SU-DHL-6 (cell line): Measurements from ENCODE around the gene RAB22A.
A peak's percentile ranks its signal among the peaks of the same experiment; 100 is the strongest.

Experiments used
- H2AFZ ChIP-seq: fragments of 200-600 bp; sonication (generic); 2 replicates; pipeline ENCODE4 v1.6.1; 2014; ENCODE audit warnings: low read depth, mild to moderate bottlenecking, moderate library complexity, mixed read lengths, antibody characterized with exemption, low read length; ENCODE audit not compliant: severe bottlenecking
- H3F3A ChIP-seq: fragments of 200-600 bp; shearing (Covaris generic); 2 replicates; pipeline ENCODE4 v1.6.0; 2016; ENCODE audit warnings: antibody characterized with exemption, mild to moderate bottlenecking; ENCODE audit not compliant: insufficient read depth
- H3K27ac ChIP-seq: fragments of 200-600 bp; sonication (generic); 2 replicates; pipeline ENCODE4 v1.5.1; 2016; ENCODE audit warnings: low read depth, mild to moderate bottlenecking, low read length, moderate library complexity, mixed read lengths
- H3K27me3 ChIP-seq: fragments of 200-600 bp; sonication (generic), shearing (Covaris generic); 2 replicates; pipeline ENCODE4 v1.6.0; 2014; ENCODE audit warnings: mild to moderate bottlenecking, low read length
- H3K36me3 ChIP-seq: fragments of 200-600 bp; sonication (generic); 2 replicates; pipeline ENCODE4 v1.6.1; 2014; ENCODE audit warnings: mild to moderate bottlenecking, low read length, mixed read lengths
- H3K4me2 ChIP-seq: fragments of 300-600, 200-600 bp; shearing (Covaris generic), sonication (generic); 2 replicates; pipeline ENCODE4 v1.6.0; 2014; ENCODE audit warnings: low read length, low read depth, mild to moderate bottlenecking; ENCODE audit not compliant: poor library complexity, severe bottlenecking
- H3K4me3 ChIP-seq: fragments of 200-600 bp; sonication (generic); 2 replicates; pipeline ENCODE4 v1.5.1; 2014; ENCODE audit warnings: antibody characterized with exemption, low read length, mild to moderate bottlenecking, mixed read lengths; ENCODE audit not compliant: insufficient read depth, poor library complexity, severe bottlenecking
- H3K79me2 ChIP-seq: fragments of 200-600 bp; sonication (generic); 2 replicates; pipeline ENCODE4 v1.6.1; 2014; ENCODE audit warnings: mild to moderate bottlenecking, low read length, moderate library complexity; ENCODE audit not compliant: insufficient read depth
- H3K9ac ChIP-seq: fragments of 200-600 bp; sonication (generic); 2 replicates; pipeline ENCODE4 v1.7.0; 2014; ENCODE audit warnings: mild to moderate bottlenecking, low read length
- H3K9me2 ChIP-seq: fragments of 200-600 bp; sonication (generic); replicated peaks from 2 replicates; pipeline ENCODE4 v1.6.1; 2014; ENCODE audit warnings: low read length; ENCODE audit not compliant: insufficient read depth
- H3K9me3 ChIP-seq: fragments of 200-600 bp; sonication (generic); 2 replicates; pipeline ENCODE4 v1.6.1; 2014; ENCODE audit warnings: low read length, mixed read lengths; ENCODE audit not compliant: insufficient read depth
- H4K20me1 ChIP-seq: fragments of 200-600 bp; sonication (generic); 2 replicates; pipeline ENCODE4 v1.6.1; 2014; ENCODE audit warnings: low read depth, mild to moderate bottlenecking, antibody characterized with exemption, low read length, moderate library complexity, mixed read lengths
- EZH2phosphoT487 ChIP-seq: fragments of 200-600 bp; sonication (generic), shearing (Covaris generic); conservative IDR thresholded peaks from 2 replicates; pipeline ENCODE4 v1.6.1; 2018; ENCODE audit warnings: mild to moderate bottlenecking, antibody characterized with exemption, low read length, moderate library complexity, mixed read lengths
- TF ChIP-seq, protein P1 (sequence below): fragments of 200-600 bp; sonication (generic); IDR thresholded peaks from one replicate; pipeline ENCODE4 v1.5.1; 2017; ENCODE audit warnings: antibody characterized with exemption, mild to moderate bottlenecking, low read length, moderate library complexity; ENCODE audit not compliant: insufficient read depth, poor library complexity, severe bottlenecking

The RAB22A gene

DNA sequence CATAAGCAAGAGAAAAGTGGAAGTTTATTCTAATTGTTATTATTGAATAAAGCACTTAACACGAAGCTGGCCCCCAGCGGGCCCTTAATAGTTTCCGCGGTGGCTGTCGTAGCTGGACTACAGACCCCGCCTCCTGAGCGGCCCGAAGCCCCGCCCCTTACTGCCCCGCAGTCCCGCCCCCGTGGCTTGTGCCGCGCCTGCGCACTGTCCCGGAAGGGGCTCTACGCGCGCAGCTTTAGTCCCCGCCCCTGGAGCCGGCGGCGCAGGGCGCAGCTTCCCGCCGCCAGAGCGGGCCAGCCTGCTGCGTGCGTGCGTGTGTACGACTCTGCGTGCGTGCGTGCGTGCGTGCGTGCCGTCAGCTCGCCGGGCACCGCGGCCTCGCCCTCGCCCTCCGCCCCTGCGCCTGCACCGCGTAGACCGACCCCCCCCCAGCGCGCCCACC, 79.4 kb downstream of the RAB22A start, which contains the start of gene VAPB:
Gene VAPB (plus strand): TSS at position 348 of the 442 bp plus-strand sequence. CDS start 231 bp downstream, outside the sequence.
- H3F3A ChIP-seq = peaks cover 3% of the 10 kb centered on the region; the same call in 1 of the 2 replicates
- peaks cover 47% of the 10 kb centered on the region for H3K79me2 ChIP-seq
- H4K20me1 ChIP-seq = 0 out of 2 replicates have a peak, but pooled peaks cover 2% of the 10 kb centered on the region
- H3K27me3 ChIP-seq = no peaks in the 10 kb centered on the region
- H3K9me2 ChIP-seq = no peaks in the 10 kb centered on the region
- H3K36me3 ChIP-seq = no peaks in the 10 kb centered on the region
- peak within 1 kb of the TSS; percentile 71 for H3K27ac ChIP-seq
- TF ChIP-seq EZH2phosphoT487 = no peak
- TF ChIP-seq, protein P1, sequence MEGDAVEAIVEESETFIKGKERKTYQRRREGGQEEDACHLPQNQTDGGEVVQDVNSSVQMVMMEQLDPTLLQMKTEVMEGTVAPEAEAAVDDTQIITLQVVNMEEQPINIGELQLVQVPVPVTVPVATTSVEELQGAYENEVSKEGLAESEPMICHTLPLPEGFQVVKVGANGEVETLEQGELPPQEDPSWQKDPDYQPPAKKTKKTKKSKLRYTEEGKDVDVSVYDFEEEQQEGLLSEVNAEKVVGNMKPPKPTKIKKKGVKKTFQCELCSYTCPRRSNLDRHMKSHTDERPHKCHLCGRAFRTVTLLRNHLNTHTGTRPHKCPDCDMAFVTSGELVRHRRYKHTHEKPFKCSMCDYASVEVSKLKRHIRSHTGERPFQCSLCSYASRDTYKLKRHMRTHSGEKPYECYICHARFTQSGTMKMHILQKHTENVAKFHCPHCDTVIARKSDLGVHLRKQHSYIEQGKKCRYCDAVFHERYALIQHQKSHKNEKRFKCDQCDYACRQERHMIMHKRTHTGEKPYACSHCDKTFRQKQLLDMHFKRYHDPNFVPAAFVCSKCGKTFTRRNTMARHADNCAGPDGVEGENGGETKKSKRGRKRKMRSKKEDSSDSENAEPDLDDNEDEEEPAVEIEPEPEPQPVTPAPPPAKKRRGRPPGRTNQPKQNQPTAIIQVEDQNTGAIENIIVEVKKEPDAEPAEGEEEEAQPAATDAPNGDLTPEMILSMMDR = no peak
- H3K9me3 ChIP-seq = no peaks in the 10 kb centered on the region
- peak within 1 kb of the TSS; percentile 66 for H3K4me3 ChIP-seq
- peak within 1 kb of the TSS; percentile 95 for H3K4me2 ChIP-seq
- peak within 1 kb of the TSS; percentile 78 for H2AFZ ChIP-seq
- H3K9ac ChIP-seq = peak within 1 kb of the TSS; percentile 91

DNA sequence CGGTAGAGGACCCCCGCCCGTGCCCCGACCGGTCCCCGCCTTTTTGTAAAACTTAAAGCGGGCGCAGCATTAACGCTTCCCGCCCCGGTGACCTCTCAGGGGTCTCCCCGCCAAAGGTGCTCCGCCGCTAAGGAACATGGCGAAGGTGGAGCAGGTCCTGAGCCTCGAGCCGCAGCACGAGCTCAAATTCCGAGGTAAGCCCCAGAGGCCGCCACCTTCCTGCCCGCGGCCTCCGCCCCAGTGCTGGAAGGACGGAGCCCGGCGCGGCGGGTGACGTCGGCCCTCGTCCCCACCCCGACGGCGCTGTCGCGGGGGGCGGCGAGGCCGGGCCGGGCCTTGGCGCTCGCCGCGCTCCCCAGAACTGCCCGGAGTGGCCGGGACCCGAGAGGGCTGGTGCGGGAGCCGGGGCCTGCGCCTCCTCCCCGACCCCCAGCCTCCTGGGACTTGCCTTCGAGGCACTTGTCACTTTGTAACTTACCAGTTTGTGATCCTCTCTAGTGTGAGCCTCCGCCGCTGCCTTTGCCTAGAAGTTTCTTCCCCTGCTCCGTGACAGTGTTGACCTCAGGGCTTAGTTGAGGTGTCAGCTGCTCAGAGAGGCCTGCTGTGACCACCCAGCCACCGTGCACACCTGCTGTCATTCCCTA, 79.9 kb downstream of the RAB22A start:
- Histone ChIP-seq H3K36me3 (no peaks in the 10 kb centered on the region), H3K9ac (peak overlapping the region; percentile 91), H3K27me3 (no peaks in the 10 kb centered on the region), H2AFZ (peak overlapping the region; percentile 73), H3K9me2 (no peaks in the 10 kb centered on the region), H3K27ac (peak overlapping the region; percentile 71), H3K9me3 (no peaks in the 10 kb centered on the region), H3K4me3 (peak overlapping the region; percentile 66), H4K20me1 (0 out of 2 replicates have a peak, but pooled peaks cover 3% of the 10 kb centered on the region), H3F3A (peaks cover 3% of the 10 kb centered on the region; the same call in 1 of the 2 replicates), H3K79me2 (peaks cover 53% of the 10 kb centered on the region), H3K4me2 (peak overlapping the region; percentile 81)
- no peak for TF ChIP-seq EZH2phosphoT487
- TF ChIP-seq, protein P1 = no peak

DNA sequence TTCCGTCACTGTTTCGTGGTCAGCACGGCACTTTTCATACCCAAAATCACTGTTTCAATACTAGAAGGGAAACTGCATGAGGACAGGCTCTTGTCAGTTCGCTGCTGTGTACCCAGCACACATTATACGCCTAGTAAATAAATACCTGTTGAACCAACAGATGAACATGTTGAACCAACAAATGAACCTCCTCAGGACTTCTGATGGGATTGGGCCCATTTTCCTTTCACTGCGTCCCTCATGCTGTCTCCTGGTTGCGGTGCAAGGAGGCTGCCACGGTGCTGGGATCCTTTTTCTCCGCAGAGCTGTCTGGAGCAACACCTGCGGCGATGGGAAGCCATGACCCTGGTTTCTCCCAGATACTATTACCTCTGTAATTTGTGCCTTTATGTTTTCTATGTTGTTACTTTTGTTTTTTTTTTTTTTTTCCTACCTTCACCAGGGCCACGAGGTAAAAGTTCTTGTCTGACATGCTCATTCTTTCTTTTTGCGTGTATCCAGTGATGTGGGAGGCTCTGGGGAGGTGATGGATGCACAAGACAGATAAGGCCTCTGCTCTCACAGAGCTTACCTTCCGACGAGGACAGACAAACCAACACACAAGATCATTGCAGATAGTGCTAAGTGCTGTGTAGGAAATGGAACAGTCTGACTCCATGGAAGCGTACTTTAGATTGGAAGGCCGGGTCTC, 80.6 kb downstream of the RAB22A start:
- TF ChIP-seq, protein P1 = no peak
- TF ChIP-seq EZH2phosphoT487 = no peak
- Histone ChIP-seq H3K9me3 (no peaks in the 10 kb centered on the region), H3K4me3 (peak overlapping the region; percentile 66), H3F3A (peaks cover 3% of the 10 kb centered on the region; the same call in 1 of the 2 replicates), H3K4me2 (peak overlapping the region; percentile 81), H3K27me3 (no peaks in the 10 kb centered on the region), H2AFZ (no peak overlapping the region), H4K20me1 (0 out of 2 replicates have a peak, but pooled peaks cover 7% of the 10 kb centered on the region), H3K36me3 (no peaks in the 10 kb centered on the region), H3K9ac (peak overlapping the region; percentile 91), H3K79me2 (peaks cover 59% of the 10 kb centered on the region), H3K27ac (peak overlapping the region; percentile 71), H3K9me2 (no peaks in the 10 kb centered on the region)
